Brain microvascular endothelial cell (primary cell): ENCODE measurements around the gene PRKG1.
A peak's percentile ranks its signal among the peaks of the same experiment; 100 is the strongest.

ENCODE experiments used
- DNase-seq: peaks from one replicate; pipeline ENCODE4 v3.0.0-alpha.2; 2020
- H3K27ac ChIP-seq: fragments of 250-450 bp; sonication (Bioruptor Pico); 2 replicates; pipeline ENCODE4 v1.5.1; 2020; ENCODE audit warnings: mild to moderate bottlenecking, moderate library complexity
- H3K27me3 ChIP-seq: fragments of 250-450 bp; sonication (Bioruptor Pico); replicated peaks from 2 replicates; pipeline ENCODE4 v1.5.1; 2020; ENCODE audit warnings: mild to moderate bottlenecking
- H3K36me3 ChIP-seq: fragments of 250-450 bp; sonication (Bioruptor Pico); replicated peaks from 2 replicates; pipeline ENCODE4 v1.5.1; 2020; ENCODE audit warnings: mild to moderate bottlenecking
- H3K4me3 ChIP-seq: 2 replicates; pipeline ENCODE4 v1.5.1; 2011; ENCODE audit warnings: low read depth, mild to moderate bottlenecking, control low read depth, low read length, moderate library complexity
- in situ Hi-C: cut with HindIII; loops from 2 replicates; pipeline ENCODE4 v1.10.0; 2017; ENCODE audit warnings: low sequenced_read_pairs, low pct_ligation_motif_present
- TF ChIP-seq, protein P1 (sequence below): IDR thresholded peaks from 2 replicates; pipeline ENCODE4 v1.5.1; 2011; ENCODE audit warnings: low read depth, mild to moderate bottlenecking, moderate library complexity, low read length, control low read depth, inconsistent platforms; ENCODE audit errors: missing control alignments

The PRKG1 gene

DNA sequence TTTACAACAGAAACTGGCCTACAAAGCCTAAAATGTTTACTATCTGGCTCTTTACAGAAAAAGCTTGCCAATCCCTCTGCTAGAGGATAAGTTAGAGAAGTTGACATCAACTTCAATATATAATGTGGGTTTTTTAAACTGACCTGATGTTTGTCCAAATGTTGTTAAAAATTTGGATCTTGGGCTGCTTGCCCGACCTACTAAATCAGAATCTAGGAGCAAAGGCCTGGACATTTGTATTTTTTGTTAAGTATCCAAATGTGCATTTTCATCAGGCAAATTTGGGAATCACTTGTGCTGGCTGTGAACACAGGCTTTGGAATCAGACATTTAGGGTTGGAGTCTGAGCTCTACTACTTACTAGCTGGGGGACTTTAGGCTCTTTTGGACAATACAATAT is 877.8 kb downstream of the PRKG1 start:
- Histone ChIP-seq H3K4me3 (no peak overlapping the region), H3K27me3 (no peaks in the 10 kb centered on the region), H3K27ac (no peak overlapping the region), H3K36me3 (no peaks in the 10 kb centered on the region)
- no peak for DNase-seq
- TF ChIP-seq, protein P1, sequence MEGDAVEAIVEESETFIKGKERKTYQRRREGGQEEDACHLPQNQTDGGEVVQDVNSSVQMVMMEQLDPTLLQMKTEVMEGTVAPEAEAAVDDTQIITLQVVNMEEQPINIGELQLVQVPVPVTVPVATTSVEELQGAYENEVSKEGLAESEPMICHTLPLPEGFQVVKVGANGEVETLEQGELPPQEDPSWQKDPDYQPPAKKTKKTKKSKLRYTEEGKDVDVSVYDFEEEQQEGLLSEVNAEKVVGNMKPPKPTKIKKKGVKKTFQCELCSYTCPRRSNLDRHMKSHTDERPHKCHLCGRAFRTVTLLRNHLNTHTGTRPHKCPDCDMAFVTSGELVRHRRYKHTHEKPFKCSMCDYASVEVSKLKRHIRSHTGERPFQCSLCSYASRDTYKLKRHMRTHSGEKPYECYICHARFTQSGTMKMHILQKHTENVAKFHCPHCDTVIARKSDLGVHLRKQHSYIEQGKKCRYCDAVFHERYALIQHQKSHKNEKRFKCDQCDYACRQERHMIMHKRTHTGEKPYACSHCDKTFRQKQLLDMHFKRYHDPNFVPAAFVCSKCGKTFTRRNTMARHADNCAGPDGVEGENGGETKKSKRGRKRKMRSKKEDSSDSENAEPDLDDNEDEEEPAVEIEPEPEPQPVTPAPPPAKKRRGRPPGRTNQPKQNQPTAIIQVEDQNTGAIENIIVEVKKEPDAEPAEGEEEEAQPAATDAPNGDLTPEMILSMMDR = no peak
- in situ Hi-C loops = no loop called here

- TF ChIP-seq, protein P1 = no peak
- DNase-seq = no peak
- Histone ChIP-seq H3K27ac (no peak overlapping the region), H3K36me3 (no peaks in the 10 kb centered on the region), H3K4me3 (no peak overlapping the region), H3K27me3 (no peaks in the 10 kb centered on the region)
- in situ Hi-C loops = no loop called here
Measured at GRCh38 chr10:51955696-51956095, 881.4 kb downstream of the PRKG1 start.

DNA sequence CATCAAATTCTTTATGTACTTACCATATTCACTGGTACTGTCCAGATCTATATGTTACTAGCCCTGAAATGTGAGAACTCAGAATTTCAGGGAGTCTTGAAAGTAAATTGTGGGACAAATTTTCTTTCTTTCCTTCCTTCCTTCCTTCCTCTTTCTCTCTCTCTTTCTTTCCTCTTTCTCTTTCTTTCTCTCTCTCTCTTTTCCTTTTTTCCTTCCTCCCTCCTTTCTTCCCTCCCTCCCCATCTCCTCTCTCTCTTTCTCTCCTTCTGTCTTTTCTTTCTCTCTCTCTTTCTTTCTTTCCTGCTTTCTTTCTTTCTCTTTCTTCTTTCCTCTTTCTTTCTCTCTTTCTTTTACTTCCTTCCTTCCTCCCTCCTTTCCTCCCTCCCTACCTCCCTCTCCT is 882.5 kb downstream of the PRKG1 start:
- in situ Hi-C loops = no loop called here
- Histone ChIP-seq H3K36me3 (no peaks in the 10 kb centered on the region), H3K4me3 (no peak overlapping the region), H3K27ac (no peak overlapping the region), H3K27me3 (no peaks in the 10 kb centered on the region)
- TF ChIP-seq, protein P1 = no peak
- no peak for DNase-seq

DNA sequence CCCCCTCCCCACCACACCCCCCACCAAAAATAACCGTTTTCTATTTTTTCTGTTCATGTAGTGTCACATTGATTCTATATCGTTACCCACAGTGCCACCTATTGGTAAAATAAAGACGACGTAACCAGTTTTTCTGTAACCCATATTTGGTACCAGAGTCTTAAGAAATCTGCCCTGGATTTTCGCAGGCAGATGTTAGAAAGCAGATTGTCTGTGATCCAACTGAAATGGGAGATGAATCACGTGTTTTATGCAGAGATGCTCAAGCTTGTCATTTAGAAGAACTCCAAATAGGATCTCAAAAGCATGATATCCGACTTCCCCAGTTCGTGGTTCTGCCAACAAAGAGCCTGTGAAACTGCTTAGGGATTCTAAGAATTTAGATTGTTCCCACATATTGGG is 886.2 kb downstream of the PRKG1 start:
- Histone ChIP-seq H3K4me3 (no peak overlapping the region), H3K27me3 (no peaks in the 10 kb centered on the region), H3K36me3 (no peaks in the 10 kb centered on the region), H3K27ac (no peak overlapping the region)
- TF ChIP-seq, protein P1 = peak; percentile 46
- in situ Hi-C loops = no loop called here
- peak; percentile 42 for DNase-seq

GRCh38 chr10:51961401-51961800 is 887.1 kb downstream of the PRKG1 start:
- in situ Hi-C loops = no loop called here
- DNase-seq = no peak
- Histone ChIP-seq H3K4me3 (no peak overlapping the region), H3K36me3 (no peaks in the 10 kb centered on the region), H3K27ac (no peak overlapping the region), H3K27me3 (no peaks in the 10 kb centered on the region)
- TF ChIP-seq, protein P1 = no peak

DNA sequence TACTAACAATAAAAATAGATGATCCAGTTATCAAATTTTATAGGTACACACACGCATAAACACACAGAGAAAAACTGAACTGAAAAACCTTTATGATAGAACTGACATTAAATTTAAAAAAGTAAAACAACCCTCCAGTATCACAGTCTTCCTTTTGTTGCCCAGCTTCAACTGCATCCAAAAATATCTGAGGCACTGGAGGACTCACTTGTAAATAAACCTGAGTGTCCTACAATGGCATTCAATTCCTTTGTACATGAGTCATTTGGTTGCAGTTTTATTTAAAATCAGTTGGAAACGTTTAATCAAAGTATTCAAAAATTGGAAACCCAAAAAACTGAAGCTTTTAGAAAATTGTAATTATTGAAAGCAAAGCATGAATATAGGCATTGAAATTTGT is 890.3 kb downstream of the PRKG1 start:
- no peaks in the 10 kb centered on the region for H3K27me3 ChIP-seq
- TF ChIP-seq, protein P1 = no peak
- DNase-seq = no peak
- no peak overlapping the region for H3K4me3 ChIP-seq
- in situ Hi-C loops = no loop called here
- H3K36me3 ChIP-seq = no peaks in the 10 kb centered on the region
- H3K27ac ChIP-seq = no peak overlapping the region
